GM18508 (cell line): ENCODE measurements around the gene TENM3.

Experiments
- ATAC-seq: cut with Tn5 transposase; IDR thresholded peaks from one replicate; pipeline ENCODE4 v1.9.1; 2021; ENCODE audit warnings: moderate number of reproducible peaks; ENCODE audit not compliant: insufficient read depth, unreplicated experiment

The TENM3 gene

GRCh38 chr4:182842759-182843390, 599.7 kb downstream of the TENM3 start:
- no peak for ATAC-seq

GRCh38 chr4:182843808-182844325, 600.7 kb downstream of the TENM3 start:
- no peak for ATAC-seq

- ATAC-seq = no peak
These were observed 602.4 kb downstream of the TENM3 start for GRCh38 chr4:182845618-182846017.

GRCh38 chr4:182846036-182846435, 602.8 kb downstream of the TENM3 start:
- no peak for ATAC-seq

- ATAC-seq = no peak
These were observed 604.6 kb downstream of the TENM3 start for GRCh38 chr4:182847576-182848450.

- no peak for ATAC-seq
These were observed 605.5 kb downstream of the TENM3 start for GRCh38 chr4:182848685-182849084.
